HepG2 (cell line): ENCODE measurements around the gene MAGI1. TPM values are rescaled to one million over a fixed set of nuclear protein-coding genes. Genes with fewer than 3 reads are reported as not detected.

Source experiments
- ATF7 ChIP-seq, 2 experiments: fragments of 450-650 bp in 1 of 2; sonication (generic) in 1 of 2; formaldehyde crosslinking in 1 of 2; IDR thresholded peaks; 2 replicates each; pipeline versions ENCODE4 v1.4.0 to v1.6.1; 2016 to 2020; ENCODE audit warnings: antibody characterized with exemption in 1 of 2, mild to moderate bottlenecking in 1 of 2, missing genetic modification reagents in 1 of 2
- BCL6 ChIP-seq: IDR thresholded peaks from 2 replicates; pipeline ENCODE4 v1.6.1; 2016; ENCODE audit warnings: missing genetic modification reagents, missing compliant biosample characterization
- CENPX ChIP-seq: sonication (generic); formaldehyde crosslinking; IDR thresholded peaks from 2 replicates; pipeline ENCODE4 v1.9.0; 2021; ENCODE audit warnings: mild to moderate bottlenecking, missing genetic modification reagents, moderate library complexity
- GMEB1 ChIP-seq: sonication (generic); formaldehyde crosslinking; IDR thresholded peaks from 2 replicates; pipeline ENCODE4 v1.5.1; 2020; ENCODE audit warnings: missing genetic modification reagents, mild to moderate bottlenecking, borderline replicate concordance
- MAX ChIP-seq: IDR thresholded peaks from 2 replicates; pipeline ENCODE4 v1.6.1; 2012; ENCODE audit warnings: inconsistent platforms
- MBNL3 ChIP-seq: fragments of 250-450 bp; sonication (Bioruptor Pico); conservative IDR thresholded peaks from 2 replicates; pipeline ENCODE4 v1.8.0; 2022; ENCODE audit warnings: mild to moderate bottlenecking, inconsistent platforms
- NR2F2 ChIP-seq: IDR thresholded peaks from 2 replicates; pipeline ENCODE4 v1.6.1; 2012; ENCODE audit warnings: low read depth, inconsistent platforms, borderline replicate concordance
- PRDM15 ChIP-seq: sonication (generic); formaldehyde crosslinking; IDR thresholded peaks from 2 replicates; pipeline ENCODE4 v1.4.0; 2020; ENCODE audit warnings: missing genetic modification reagents
- PTBP1 ChIP-seq: fragments of 200-400 bp; formaldehyde crosslinking; IDR thresholded peaks from 2 replicates; pipeline ENCODE4 v1.6.1; 2018; ENCODE audit warnings: low read length, low read depth; ENCODE audit not compliant: poor library complexity, severe bottlenecking
- YEATS4 ChIP-seq: sonication (generic); formaldehyde crosslinking; IDR thresholded peaks from 2 replicates; pipeline ENCODE4 v1.4.0; 2020; ENCODE audit warnings: missing genetic modification reagents, borderline replicate concordance
- ZBTB3 ChIP-seq: sonication (generic); formaldehyde crosslinking; IDR thresholded peaks from 2 replicates; pipeline ENCODE4 v1.4.0; 2020; ENCODE audit warnings: low read depth, mild to moderate bottlenecking, moderate library complexity, missing genetic modification reagents, borderline replicate concordance
- ZBTB42 ChIP-seq: sonication (generic); formaldehyde crosslinking; IDR thresholded peaks from 2 replicates; pipeline ENCODE4 v1.5.0; 2020; ENCODE audit warnings: mild to moderate bottlenecking, missing genetic modification reagents
- ZNF446 ChIP-seq: sonication (generic); formaldehyde crosslinking; IDR thresholded peaks from 2 replicates; pipeline ENCODE4 v1.5.0; 2020; ENCODE audit warnings: mild to moderate bottlenecking, missing genetic modification reagents
- ZNF619 ChIP-seq: sonication (generic); formaldehyde crosslinking; IDR thresholded peaks from 2 replicates; pipeline ENCODE4 v1.4.0; 2020; ENCODE audit warnings: mild to moderate bottlenecking, missing genetic modification reagents
- ZNF644 ChIP-seq: IDR thresholded peaks from 2 replicates; pipeline ENCODE4 v1.6.1; 2016; ENCODE audit warnings: low read depth
- ZNF709 ChIP-seq: sonication (generic); formaldehyde crosslinking; IDR thresholded peaks from 2 replicates; pipeline ENCODE4 v1.5.0; 2020; ENCODE audit warnings: mild to moderate bottlenecking, missing genetic modification reagents
- ZNF788 ChIP-seq: sonication (generic); formaldehyde crosslinking; IDR thresholded peaks from 2 replicates; pipeline ENCODE4 v1.5.0; 2020; ENCODE audit warnings: mild to moderate bottlenecking, missing genetic modification reagents, borderline replicate concordance
- polyA plus RNA-seq, 8 experiments: library from polyadenylated mRNA; depleted of rRNA in 3 of 8; stranded (reverse) in 7 of 8; unstranded in 1 of 8; fragments of >200 nt; fragmentation: Illumina TruSeq in 4 of 8; extraction: Trizol in 4 of 8; gene quantifications; 2 replicates each; pipeline versions ENCODE4 v1.2.1 to v1.2.3, GENCODE V29; 2011 to 2016; ENCODE audit warnings: low read depth in 4 of 8, missing spikeins in 1 of 8, mixed read lengths in 1 of 8; ENCODE audit not compliant: insufficient read depth in 1 of 8
- total RNA-seq, 5 experiments: library from RNA; depleted of rRNA; stranded (reverse); fragments of >200 nt; fragmentation: Illumina TruSeq; extraction: Trizol; gene quantifications; 2 replicates each; pipeline ENCODE4 v1.2.3, GENCODE V29; 2016; ENCODE audit warnings: low read depth in 1 of 5
- TF ChIP-seq, protein P1 (sequence below): sonication (generic); formaldehyde crosslinking; IDR thresholded peaks from 2 replicates; pipeline ENCODE4 v1.4.0; 2020; ENCODE audit warnings: missing genetic modification reagents

MAGI1 gene
- total and polyA plus RNA-seq, 2 of the 13 experiments (the other 11 are each of a cell fraction or from before 2014, with no cell fraction given) = 22.2 to 26.0 TPM

- TF ChIP-seq, protein P1, sequence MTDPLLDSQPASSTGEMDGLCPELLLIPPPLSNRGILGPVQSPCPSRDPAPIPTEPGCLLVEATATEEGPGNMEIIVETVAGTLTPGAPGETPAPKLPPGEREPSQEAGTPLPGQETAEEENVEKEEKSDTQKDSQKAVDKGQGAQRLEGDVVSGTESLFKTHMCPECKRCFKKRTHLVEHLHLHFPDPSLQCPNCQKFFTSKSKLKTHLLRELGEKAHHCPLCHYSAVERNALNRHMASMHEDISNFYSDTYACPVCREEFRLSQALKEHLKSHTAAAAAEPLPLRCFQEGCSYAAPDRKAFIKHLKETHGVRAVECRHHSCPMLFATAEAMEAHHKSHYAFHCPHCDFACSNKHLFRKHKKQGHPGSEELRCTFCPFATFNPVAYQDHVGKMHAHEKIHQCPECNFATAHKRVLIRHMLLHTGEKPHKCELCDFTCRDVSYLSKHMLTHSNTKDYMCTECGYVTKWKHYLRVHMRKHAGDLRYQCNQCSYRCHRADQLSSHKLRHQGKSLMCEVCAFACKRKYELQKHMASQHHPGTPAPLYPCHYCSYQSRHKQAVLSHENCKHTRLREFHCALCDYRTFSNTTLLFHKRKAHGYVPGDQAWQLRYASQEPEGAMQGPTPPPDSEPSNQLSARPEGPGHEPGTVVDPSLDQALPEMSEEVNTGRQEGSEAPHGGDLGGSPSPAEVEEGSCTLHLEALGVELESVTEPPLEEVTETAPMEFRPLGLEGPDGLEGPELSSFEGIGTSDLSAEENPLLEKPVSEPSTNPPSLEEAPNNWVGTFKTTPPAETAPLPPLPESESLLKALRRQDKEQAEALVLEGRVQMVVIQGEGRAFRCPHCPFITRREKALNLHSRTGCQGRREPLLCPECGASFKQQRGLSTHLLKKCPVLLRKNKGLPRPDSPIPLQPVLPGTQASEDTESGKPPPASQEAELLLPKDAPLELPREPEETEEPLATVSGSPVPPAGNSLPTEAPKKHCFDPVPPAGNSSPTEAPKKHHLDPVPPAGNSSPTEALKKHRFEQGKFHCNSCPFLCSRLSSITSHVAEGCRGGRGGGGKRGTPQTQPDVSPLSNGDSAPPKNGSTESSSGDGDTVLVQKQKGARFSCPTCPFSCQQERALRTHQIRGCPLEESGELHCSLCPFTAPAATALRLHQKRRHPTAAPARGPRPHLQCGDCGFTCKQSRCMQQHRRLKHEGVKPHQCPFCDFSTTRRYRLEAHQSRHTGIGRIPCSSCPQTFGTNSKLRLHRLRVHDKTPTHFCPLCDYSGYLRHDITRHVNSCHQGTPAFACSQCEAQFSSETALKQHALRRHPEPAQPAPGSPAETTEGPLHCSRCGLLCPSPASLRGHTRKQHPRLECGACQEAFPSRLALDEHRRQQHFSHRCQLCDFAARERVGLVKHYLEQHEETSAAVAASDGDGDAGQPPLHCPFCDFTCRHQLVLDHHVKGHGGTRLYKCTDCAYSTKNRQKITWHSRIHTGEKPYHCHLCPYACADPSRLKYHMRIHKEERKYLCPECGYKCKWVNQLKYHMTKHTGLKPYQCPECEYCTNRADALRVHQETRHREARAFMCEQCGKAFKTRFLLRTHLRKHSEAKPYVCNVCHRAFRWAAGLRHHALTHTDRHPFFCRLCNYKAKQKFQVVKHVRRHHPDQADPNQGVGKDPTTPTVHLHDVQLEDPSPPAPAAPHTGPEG = no peak
- TF ChIP-seq GMEB1 (0 out of 2 replicates have a peak, but pooled peaks have one; percentile 20), BCL6 (CRISPR knock-in tag) (no peak), PTBP1 (no peak), ZBTB3 (CRISPR knock-in tag) (no peak), CENPX (CRISPR knock-in tag) (no peak), ZNF619 (CRISPR knock-in tag) (no peak), NR2F2 (no peak), ZNF446 (CRISPR knock-in tag) (no peak), YEATS4 (CRISPR knock-in tag) (peak; percentile 11; the same call in 1 of the 2 replicates), ZBTB42 (CRISPR knock-in tag) (no peak), PRDM15 (CRISPR knock-in tag) (peak; percentile 93), MBNL3 (no peak), ATF7 (IDR thresholded peaks at IDR 0.05) (no peak), ATF7 (CRISPR knock-in tag; IDR thresholded peaks at IDR 0.05) (no peak), MAX (peak; percentile 69; the same call in 1 of the 2 replicates), ZNF644 (CRISPR knock-in tag) (no peak), ZNF709 (CRISPR knock-in tag) (no peak), ZNF788 (0 out of 2 replicates have a peak, but pooled peaks have one; percentile 33)
Observed at GRCh38 chr3:66035763-66036477, 2.8 kb downstream of the MAGI1 start (continued).
